Daoy (cell line): Measurements from ENCODE around the gene PHF2. TPM values are rescaled to one million over a fixed set of nuclear protein-coding genes. Genes with fewer than 3 reads are reported as not detected.
A peak's percentile ranks its signal among the peaks of the same experiment; 100 is the strongest.

Experiments used
- DNase-seq: peaks from one replicate; pipeline ENCODE4 v3.0.0-alpha.2; 2015; ENCODE audit warnings: low read depth
- total RNA-seq: library from RNA; depleted of rRNA; stranded (reverse); fragments of >200 nt; shearing (Covaris generic); gene quantifications from 2 replicates; pipeline ENCODE4 v1.2.3, GENCODE V29; 2014

PHF2 gene
- total RNA-seq, 1 experiment from 2014 or later: 12.1 TPM

GRCh38 chr9:93586290-93587057 is 10.1 kb downstream of the PHF2 start:
- DNase-seq: no peak

- no peak for DNase-seq
Measured at GRCh38 chr9:93587284-93587650, 10.9 kb downstream of the PHF2 start.

- DNase-seq: no peak
Measured at GRCh38 chr9:93587651-93588347, 11.4 kb downstream of the PHF2 start.

GRCh38 chr9:93588641-93589609 is 12.5 kb downstream of the PHF2 start:
- DNase-seq: no peak

- no peak for DNase-seq
Measured at GRCh38 chr9:93589688-93590087, 13.3 kb downstream of the PHF2 start.

GRCh38 chr9:93590609-93591234 is 14.3 kb downstream of the PHF2 start:
- no peak for DNase-seq

GRCh38 chr9:93591301-93592007 is 15.1 kb downstream of the PHF2 start:
- DNase-seq: no peak

- DNase-seq: no peak
Measured at GRCh38 chr9:93592008-93592642, 15.7 kb downstream of the PHF2 start.

- no peak for DNase-seq
Measured at GRCh38 chr9:93592643-93593021, 16.2 kb downstream of the PHF2 start.

GRCh38 chr9:93593144-93593658 is 16.8 kb downstream of the PHF2 start:
- no peak for DNase-seq

GRCh38 chr9:93594041-93594756 is 17.8 kb downstream of the PHF2 start:
- DNase-seq: no peak

- no peak for DNase-seq
Measured at GRCh38 chr9:93595461-93595860, 19.1 kb downstream of the PHF2 start.

GRCh38 chr9:93595861-93596365 is 19.5 kb downstream of the PHF2 start:
- no peak for DNase-seq

- DNase-seq: no peak
Measured at GRCh38 chr9:93596399-93596798, 20.0 kb downstream of the PHF2 start.

- no peak for DNase-seq
Measured at GRCh38 chr9:93597142-93597706, 20.8 kb downstream of the PHF2 start.

GRCh38 chr9:93597871-93598646 is 21.7 kb downstream of the PHF2 start:
- DNase-seq: no peak

GRCh38 chr9:93598647-93599241 is 22.4 kb downstream of the PHF2 start:
- peak; percentile 17 for DNase-seq
